GM18502 (cell line): ENCODE results near the gene DMGDH.
A peak's percentile ranks its signal among the peaks of the same experiment; 100 is the strongest.

Experiments used
- ATAC-seq: cut with Tn5 transposase; IDR thresholded peaks from one replicate; pipeline ENCODE4 v1.9.1; 2021; ENCODE audit warnings: mild to moderate bottlenecking; ENCODE audit not compliant: unreplicated experiment, poor library complexity

The DMGDH gene

GRCh38 chr5:79020861-79021561 lies 48.5 kb downstream of the DMGDH start:
- no peak for ATAC-seq

- no peak for ATAC-seq
Observed at GRCh38 chr5:79014631-79015030, 54.8 kb downstream of the DMGDH start.

- ATAC-seq: no peak
Observed at GRCh38 chr5:79011869-79012268, 57.6 kb downstream of the DMGDH start.

GRCh38 chr5:79011219-79011836 lies 58.1 kb downstream of the DMGDH start:
- no peak for ATAC-seq

GRCh38 chr5:79008362-79008761 lies 61.1 kb downstream of the DMGDH start:
- ATAC-seq: no peak

- ATAC-seq: no peak
Observed at GRCh38 chr5:79007872-79008271, 61.6 kb downstream of the DMGDH start.

- no peak for ATAC-seq
Observed at GRCh38 chr5:79005936-79006631, 63.4 kb downstream of the DMGDH start.

GRCh38 chr5:79005151-79005550 lies 64.3 kb downstream of the DMGDH start:
- no peak for ATAC-seq

- no peak for ATAC-seq
Observed at GRCh38 chr5:79002374-79002773, 67.1 kb downstream of the DMGDH start.

- no peak for ATAC-seq
Observed at GRCh38 chr5:79001471-79001870, 68.0 kb downstream of the DMGDH start.

- ATAC-seq: no peak
Observed at GRCh38 chr5:78997090-78997489, 72.4 kb downstream of the DMGDH start.

- no peak for ATAC-seq
Observed at GRCh38 chr5:78995521-78996007, 73.9 kb downstream of the DMGDH start.

GRCh38 chr5:78993165-78993564 lies 76.3 kb downstream of the DMGDH start:
- ATAC-seq: no peak

- no peak for ATAC-seq
Observed at GRCh38 chr5:78992146-78992545, 77.3 kb downstream of the DMGDH start.

- no peak for ATAC-seq
Observed at GRCh38 chr5:78989080-78989479, 80.4 kb downstream of the DMGDH start.

- peak; percentile 49 for ATAC-seq
Observed at GRCh38 chr5:78985725-78986223, 83.7 kb downstream of the DMGDH start.

GRCh38 chr5:78985116-78985724 lies 84.3 kb downstream of the DMGDH start, which contains the start of gene ARSB:
Gene ARSB, minus strand, starts transcription at chr5:78985310. Its CDS starts 62 bp downstream, at chr5:78985248.
- ATAC-seq: peak; percentile 49

- ATAC-seq: peak; percentile 57
Observed at GRCh38 chr5:78984439-78985115, 84.9 kb downstream of the DMGDH start.

- ATAC-seq: no peak
Observed at GRCh38 chr5:78983601-78984438, 85.7 kb downstream of the DMGDH start.
